ENCODE measurements around the gene ATG4C.

DNA sequence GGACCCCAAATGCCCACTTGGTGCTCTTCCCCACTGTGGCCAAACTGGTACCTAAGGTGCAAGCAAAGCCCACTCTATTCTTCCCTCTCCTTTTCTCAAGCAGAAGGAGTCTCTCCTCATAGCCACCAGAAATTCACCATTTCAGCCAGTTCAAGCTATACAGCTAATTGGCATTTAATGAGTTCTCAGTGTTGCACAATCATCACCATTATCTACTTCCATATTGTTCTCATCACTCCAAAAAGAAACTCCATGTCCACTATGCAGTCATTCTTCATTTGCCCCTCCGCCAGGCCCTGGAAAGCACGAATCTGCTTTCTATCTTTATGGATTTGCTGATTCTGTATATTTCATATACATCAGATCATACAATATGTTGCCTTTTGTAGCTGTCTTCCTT, 9.9 kb upstream of the ATG4C start:
- no peak for TF ChIP-seq CTCF (optimal IDR thresholded peaks at IDR 0.05 in 1 of 3, IDR thresholded peaks at IDR 0.05 in 1 of 3, conservative IDR thresholded peaks at IDR 0.05 in 1 of 3; ENCODE audit: extremely low read depth in 1 of 3, insufficient read depth in 2 of 3, low read length in 3 of 3)
- TF ChIP-seq EZH2 (IDR thresholded peaks at IDR 0.05; ENCODE audit: low read length) = no peak

Data from keratinocyte (primary cell).